ENCODE measurements around the gene JMJD6.
A peak's percentile ranks its signal among the peaks of the same experiment; 100 is the strongest.

The JMJD6 gene

GRCh38 chr17:76671912-76672262, 54.5 kb downstream of the JMJD6 start:
- no peaks in the 10 kb centered on the region for H3K27me3 ChIP-seq (ENCODE audit: insufficient read depth, low read length)
- no peaks in the 10 kb centered on the region for H3K9me2 ChIP-seq (ENCODE audit: low read depth, low read length)
- H3K9me3 ChIP-seq (ENCODE audit: low read length): peaks cover 4% of the 10 kb centered on the region; the same call in 1 of the 2 replicates
- no peak for TF ChIP-seq EZH2 (IDR thresholded peaks at IDR 0.05; ENCODE audit: borderline replicate concordance, low read length)
- TF ChIP-seq, protein P1, sequence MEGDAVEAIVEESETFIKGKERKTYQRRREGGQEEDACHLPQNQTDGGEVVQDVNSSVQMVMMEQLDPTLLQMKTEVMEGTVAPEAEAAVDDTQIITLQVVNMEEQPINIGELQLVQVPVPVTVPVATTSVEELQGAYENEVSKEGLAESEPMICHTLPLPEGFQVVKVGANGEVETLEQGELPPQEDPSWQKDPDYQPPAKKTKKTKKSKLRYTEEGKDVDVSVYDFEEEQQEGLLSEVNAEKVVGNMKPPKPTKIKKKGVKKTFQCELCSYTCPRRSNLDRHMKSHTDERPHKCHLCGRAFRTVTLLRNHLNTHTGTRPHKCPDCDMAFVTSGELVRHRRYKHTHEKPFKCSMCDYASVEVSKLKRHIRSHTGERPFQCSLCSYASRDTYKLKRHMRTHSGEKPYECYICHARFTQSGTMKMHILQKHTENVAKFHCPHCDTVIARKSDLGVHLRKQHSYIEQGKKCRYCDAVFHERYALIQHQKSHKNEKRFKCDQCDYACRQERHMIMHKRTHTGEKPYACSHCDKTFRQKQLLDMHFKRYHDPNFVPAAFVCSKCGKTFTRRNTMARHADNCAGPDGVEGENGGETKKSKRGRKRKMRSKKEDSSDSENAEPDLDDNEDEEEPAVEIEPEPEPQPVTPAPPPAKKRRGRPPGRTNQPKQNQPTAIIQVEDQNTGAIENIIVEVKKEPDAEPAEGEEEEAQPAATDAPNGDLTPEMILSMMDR (IDR thresholded peaks at IDR 0.05; ENCODE audit: low read length): no peak
- H3K4me1 ChIP-seq (ENCODE audit: insufficient read depth, low read length, severe bottlenecking): peaks cover 25% of the 10 kb centered on the region
- peak overlapping the region; percentile 75 for H3K4me3 ChIP-seq (ENCODE audit: low read depth, low read length, poor library complexity, severe bottlenecking)
- H4K20me1 ChIP-seq (ENCODE audit: insufficient read depth, low read length): no peaks in the 10 kb centered on the region
- peak overlapping the region; percentile 86 for H3K9ac ChIP-seq (ENCODE audit: low read length)
- H3K27ac ChIP-seq (ENCODE audit: low read depth, low read length, poor library complexity, severe bottlenecking): peak overlapping the region; percentile 63
- peak overlapping the region; percentile 14; the same call in 1 of the 2 replicates for H2AFZ ChIP-seq (ENCODE audit: low read length)
- H3K4me2 ChIP-seq (ENCODE audit: low read length): peak overlapping the region; percentile 92
- no peaks in the 10 kb centered on the region for H3K79me2 ChIP-seq (ENCODE audit: insufficient read depth, low read length)
- no peaks in the 10 kb centered on the region; the same call in 1 of the 2 replicates for H3K36me3 ChIP-seq (ENCODE audit: insufficient read depth, low read length)
- H3F3A ChIP-seq (ENCODE audit: insufficient read depth, low read length): no peaks in the 10 kb centered on the region

DNA sequence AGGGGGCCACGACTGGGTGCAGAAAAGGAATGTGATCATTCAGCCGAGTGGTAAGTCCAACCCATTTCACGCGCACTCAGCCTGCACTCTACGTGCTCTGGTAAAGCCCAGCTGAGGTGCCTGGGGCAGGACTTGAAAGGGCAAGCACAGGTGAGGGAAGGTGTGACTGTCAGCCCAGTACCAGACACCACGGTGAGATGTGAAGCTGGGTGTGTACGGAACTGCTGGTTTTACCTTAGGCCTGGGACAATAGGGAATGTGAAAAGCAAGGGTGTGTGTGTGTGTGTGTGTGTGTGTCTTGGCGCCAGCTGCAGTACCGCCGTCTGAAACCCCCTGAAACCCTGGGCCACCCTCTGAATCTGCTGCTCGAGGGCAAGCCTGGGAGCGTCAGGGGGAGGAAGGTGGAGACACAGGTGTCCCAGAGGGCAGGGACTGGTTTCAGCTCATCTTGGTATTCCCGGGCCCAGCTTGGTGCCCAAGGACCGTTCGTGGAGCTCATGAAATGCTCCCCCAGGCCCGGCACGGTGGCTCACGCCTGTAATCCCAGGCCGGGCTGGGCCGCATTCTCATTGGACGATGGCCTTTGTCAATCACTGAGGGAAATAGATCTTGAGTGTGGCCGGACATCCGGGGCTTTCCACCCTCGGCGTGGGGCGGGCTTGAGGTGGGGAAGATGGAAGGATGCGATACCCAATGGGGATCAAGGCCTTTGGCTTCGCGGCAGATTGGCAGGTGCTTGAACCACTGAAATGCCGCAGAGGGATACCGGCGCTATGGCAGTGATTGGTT, 55.1 kb downstream of the JMJD6 start:
- peaks cover 4% of the 10 kb centered on the region; the same call in 1 of the 2 replicates for H3K9me3 ChIP-seq (ENCODE audit: low read length)
- no peaks in the 10 kb centered on the region for H3K27me3 ChIP-seq (ENCODE audit: insufficient read depth, low read length)
- no peak for TF ChIP-seq EZH2 (IDR thresholded peaks at IDR 0.05; ENCODE audit: borderline replicate concordance, low read length)
- TF ChIP-seq, protein P1 (IDR thresholded peaks at IDR 0.05; ENCODE audit: low read length): no peak
- no peaks in the 10 kb centered on the region for H4K20me1 ChIP-seq (ENCODE audit: insufficient read depth, low read length)
- peak overlapping the region; percentile 47; the same call in 1 of the 2 replicates for H2AFZ ChIP-seq (ENCODE audit: low read length)
- no peaks in the 10 kb centered on the region for H3F3A ChIP-seq (ENCODE audit: insufficient read depth, low read length)
- H3K4me2 ChIP-seq (ENCODE audit: low read length): peak overlapping the region; percentile 74
- peak overlapping the region; percentile 75 for H3K4me3 ChIP-seq (ENCODE audit: low read depth, low read length, poor library complexity, severe bottlenecking)
- H3K9ac ChIP-seq (ENCODE audit: low read length): peak overlapping the region; percentile 86
- H3K27ac ChIP-seq (ENCODE audit: low read depth, low read length, poor library complexity, severe bottlenecking): peak overlapping the region; percentile 71
- H3K79me2 ChIP-seq (ENCODE audit: insufficient read depth, low read length): no peaks in the 10 kb centered on the region
- H3K36me3 ChIP-seq (ENCODE audit: insufficient read depth, low read length): no peaks in the 10 kb centered on the region; the same call in 1 of the 2 replicates
- H3K9me2 ChIP-seq (ENCODE audit: low read depth, low read length): no peaks in the 10 kb centered on the region
- H3K4me1 ChIP-seq (ENCODE audit: insufficient read depth, low read length, severe bottlenecking): peaks cover 25% of the 10 kb centered on the region

- no peaks in the 10 kb centered on the region for H3K27me3 ChIP-seq (ENCODE audit: insufficient read depth, low read length)
- H3K9ac ChIP-seq (ENCODE audit: low read length): peak overlapping the region; percentile 63; the same call in 1 of the 2 replicates
- TF ChIP-seq, protein P1 (IDR thresholded peaks at IDR 0.05; ENCODE audit: low read length): no peak
- TF ChIP-seq EZH2 (IDR thresholded peaks at IDR 0.05; ENCODE audit: borderline replicate concordance, low read length): no peak
- H3K36me3 ChIP-seq (ENCODE audit: insufficient read depth, low read length): no peaks in the 10 kb centered on the region; the same call in 1 of the 2 replicates
- H3K9me3 ChIP-seq (ENCODE audit: low read length): peaks cover 4% of the 10 kb centered on the region; the same call in 1 of the 2 replicates
- no peaks in the 10 kb centered on the region for H3K9me2 ChIP-seq (ENCODE audit: low read depth, low read length)
- H2AFZ ChIP-seq (ENCODE audit: low read length): peak overlapping the region; percentile 47; the same call in 1 of the 2 replicates
- no peaks in the 10 kb centered on the region for H3F3A ChIP-seq (ENCODE audit: insufficient read depth, low read length)
- no peaks in the 10 kb centered on the region for H3K79me2 ChIP-seq (ENCODE audit: insufficient read depth, low read length)
- H3K4me3 ChIP-seq (ENCODE audit: low read depth, low read length, poor library complexity, severe bottlenecking): peak overlapping the region; percentile 75
- H3K27ac ChIP-seq (ENCODE audit: low read depth, low read length, poor library complexity, severe bottlenecking): peak overlapping the region; percentile 71
- H4K20me1 ChIP-seq (ENCODE audit: insufficient read depth, low read length): no peaks in the 10 kb centered on the region
- H3K4me2 ChIP-seq (ENCODE audit: low read length): peak overlapping the region; percentile 74
- H3K4me1 ChIP-seq (ENCODE audit: insufficient read depth, low read length, severe bottlenecking): peaks cover 25% of the 10 kb centered on the region
Measured at GRCh38 chr17:76670718-76671122, 55.7 kb downstream of the JMJD6 start.
